Muscle of arm (tissue), 12 donors: Measurements from ENCODE around the gene CCDC172. TPM values are rescaled to one million over a fixed set of nuclear protein-coding genes. Genes with fewer than 3 reads are reported as not detected.

Experiments
- DNase-seq: peaks from one replicate; pipeline ENCODE4 v3.0.0-alpha.2; 2013
- polyA plus RNA-seq, 12 donors: library from polyadenylated mRNA; unstranded; fragments of 120-200 nt; gene quantifications; one replicate each; pipeline ENCODE4 v1.2.1, GENCODE V29; 2013; ENCODE audit not compliant: insufficient read length in 12 of 12

Gene CCDC172
- polyA plus RNA-seq, 12 donors, result not detected

GRCh38 chr10:116429288-116429977 lies 105.2 kb downstream of the CCDC172 start:
- no peak for DNase-seq

Other genes starting within 250 kb of the CCDC172 start
- gene GFRA1, start 51.2 kb upstream of the CCDC172 start, polyA plus RNA-seq, result 10 to 100 TPM in 11 of 12 donors, not detected in 1; 29.9 to 45.1 (median 35.1) TPM
- gene PNLIPRP3, start 103.4 kb downstream of the CCDC172 start, polyA plus RNA-seq, result under 1 TPM in 2 of 12 donors, not detected in 10; 0.27 to 0.39 TPM
- under 1 TPM in 6 of 12 donors, not detected in 6; 0.12 to 0.45 (median 0.16) TPM for gene PNLIP, start 221.5 kb downstream of the CCDC172 start, polyA plus RNA-seq